GM04503 (cell line): ENCODE results near the gene NCAPD2.
"Not testable (repeated sequence)": the region's sequence is repeated elsewhere in the genome, so short reads cannot be mapped to it uniquely, and the experiment has no call there.

Experiments used
- DNase-seq: peaks from one replicate; pipeline ENCODE4 v3.0.0-alpha.2; 2012; ENCODE audit warnings: low read depth

The NCAPD2 gene

DNA sequence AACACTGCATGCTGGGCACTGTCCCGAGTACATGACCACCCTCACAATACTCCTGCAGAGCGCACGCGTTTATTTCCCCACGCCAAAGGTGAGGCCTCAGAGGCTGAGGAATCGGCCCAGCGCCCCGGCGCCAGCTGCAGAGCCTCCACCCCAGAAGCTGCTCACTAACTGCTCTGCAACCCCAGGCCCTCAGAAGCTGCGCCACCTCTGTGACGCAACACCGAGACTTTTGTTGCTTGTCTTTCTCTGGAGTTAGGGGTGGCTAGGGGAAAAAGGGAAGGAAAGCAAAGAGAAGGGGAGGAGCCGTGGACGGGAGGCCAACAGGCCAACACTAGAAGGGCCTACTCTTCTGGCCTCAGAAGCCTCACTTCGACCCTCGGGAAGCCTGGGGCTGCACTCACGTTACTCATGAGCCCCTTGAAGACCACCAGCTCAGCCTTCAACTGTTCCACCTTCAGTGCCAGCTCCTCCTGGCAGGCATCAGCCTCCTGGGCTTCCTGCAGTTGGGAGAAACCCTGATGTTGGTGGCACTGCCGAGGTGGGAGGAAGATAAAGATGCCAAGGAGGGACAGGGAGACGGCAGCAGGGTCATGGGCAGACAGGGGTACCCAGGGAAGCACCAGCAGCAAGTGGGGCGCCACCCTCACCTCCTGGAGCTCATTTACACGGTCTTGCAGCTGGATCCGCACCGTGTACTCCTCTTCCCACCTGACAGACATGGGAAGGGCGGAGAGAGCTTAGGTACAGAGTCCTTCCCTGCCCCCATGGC is 56.6 kb downstream of the NCAPD2 start:
- no peak for DNase-seq

GRCh38 chr12:6551063-6551461 is 57.2 kb downstream of the NCAPD2 start:
- DNase-seq = no peak

DNA sequence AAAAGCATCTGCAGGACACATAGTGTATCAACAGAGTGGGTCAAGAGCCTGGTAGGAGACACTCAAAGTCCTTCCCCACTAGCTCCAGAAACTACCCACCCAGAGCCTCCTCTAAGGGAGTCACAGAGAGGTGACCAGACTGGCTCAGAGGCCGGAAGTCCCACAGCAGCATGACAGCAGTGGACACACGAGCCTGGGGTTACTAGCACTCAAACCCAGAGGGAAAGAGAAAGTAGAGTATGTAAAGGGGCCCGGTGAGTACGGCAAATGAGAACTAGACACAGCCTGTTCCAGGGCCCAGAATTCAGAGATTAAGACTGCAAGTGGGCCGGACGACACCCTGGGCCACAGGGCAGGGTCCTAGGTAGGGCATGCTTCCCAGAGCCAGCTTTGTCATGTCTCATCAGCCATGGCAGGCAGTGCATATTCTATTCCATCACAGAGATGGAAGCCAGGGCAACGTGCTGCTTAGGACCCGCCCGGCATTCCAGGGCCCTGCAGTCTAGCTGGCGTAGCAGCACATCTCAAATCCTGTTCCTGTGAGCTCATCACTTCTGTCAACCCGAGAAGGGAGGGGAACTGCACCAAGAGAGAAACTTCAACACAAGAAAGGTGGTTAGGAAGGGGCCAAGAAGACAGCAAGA is 57.7 kb downstream of the NCAPD2 start:
- no peak for DNase-seq

DNA sequence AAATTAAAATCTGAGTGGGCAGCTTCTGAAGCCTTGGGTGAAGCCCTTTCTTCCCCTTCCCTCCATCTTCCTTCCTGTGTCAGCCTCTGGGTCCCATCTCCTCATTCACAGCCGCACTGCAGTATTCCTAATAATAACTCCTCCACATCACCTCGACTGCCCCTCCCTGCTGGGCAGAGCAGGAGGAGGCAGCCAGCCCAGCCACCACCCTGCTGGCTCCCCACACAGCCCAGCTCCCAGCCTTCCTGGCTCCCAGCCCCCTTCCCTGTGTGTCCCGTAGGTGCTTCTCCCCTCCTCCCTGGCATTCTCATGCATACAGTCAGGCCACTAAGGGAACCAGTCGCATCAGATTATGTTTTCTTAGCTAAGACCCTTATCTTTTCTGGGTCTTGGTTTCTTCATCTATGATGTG is 58.2 kb downstream of the NCAPD2 start:
- no peak for DNase-seq

GRCh38 chr12:6553051-6553868 is 59.4 kb downstream of the NCAPD2 start:
- peak; percentile 97 for DNase-seq

DNA sequence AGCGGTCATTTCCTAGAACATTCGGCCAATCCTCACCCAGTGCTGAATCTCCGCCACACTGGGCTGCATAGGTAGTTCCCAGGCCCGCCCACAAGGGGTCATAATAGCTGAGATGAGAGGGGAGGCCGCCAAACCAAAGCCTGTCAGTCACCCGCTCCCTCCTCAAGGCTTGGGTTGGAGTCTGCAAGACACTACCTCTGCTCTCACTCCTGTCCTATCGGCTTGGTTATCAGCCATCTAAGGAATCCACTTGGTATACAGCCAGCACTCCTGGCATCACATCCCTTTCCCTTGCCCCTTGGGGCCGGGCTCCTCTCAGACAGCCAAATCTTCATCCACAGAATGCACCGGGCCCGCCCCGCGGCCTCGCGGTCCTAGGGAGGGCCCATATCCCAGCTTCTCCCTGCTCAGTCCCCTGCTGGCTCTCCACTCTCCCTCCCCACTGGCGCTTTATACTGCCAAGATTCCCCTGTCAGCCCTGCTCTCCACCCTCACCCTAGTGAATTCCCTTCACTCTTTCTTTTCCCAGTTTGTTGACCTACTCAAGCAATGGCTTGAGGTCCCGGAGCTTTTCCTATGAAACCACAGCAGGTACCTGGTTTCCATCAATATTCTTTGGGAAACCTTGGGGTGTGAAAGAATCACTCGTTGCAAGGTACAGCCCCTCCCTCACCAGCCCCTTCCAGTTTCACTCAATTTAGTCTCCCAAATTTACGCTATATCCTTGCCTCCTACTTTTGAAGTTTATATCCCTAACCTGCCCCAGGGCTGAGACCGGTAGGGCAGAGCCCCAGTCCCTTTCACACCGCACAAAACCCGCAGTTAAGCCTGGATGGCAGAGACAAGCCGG is 60.5 kb downstream of the NCAPD2 start:
- DNase-seq = no peak

DNA sequence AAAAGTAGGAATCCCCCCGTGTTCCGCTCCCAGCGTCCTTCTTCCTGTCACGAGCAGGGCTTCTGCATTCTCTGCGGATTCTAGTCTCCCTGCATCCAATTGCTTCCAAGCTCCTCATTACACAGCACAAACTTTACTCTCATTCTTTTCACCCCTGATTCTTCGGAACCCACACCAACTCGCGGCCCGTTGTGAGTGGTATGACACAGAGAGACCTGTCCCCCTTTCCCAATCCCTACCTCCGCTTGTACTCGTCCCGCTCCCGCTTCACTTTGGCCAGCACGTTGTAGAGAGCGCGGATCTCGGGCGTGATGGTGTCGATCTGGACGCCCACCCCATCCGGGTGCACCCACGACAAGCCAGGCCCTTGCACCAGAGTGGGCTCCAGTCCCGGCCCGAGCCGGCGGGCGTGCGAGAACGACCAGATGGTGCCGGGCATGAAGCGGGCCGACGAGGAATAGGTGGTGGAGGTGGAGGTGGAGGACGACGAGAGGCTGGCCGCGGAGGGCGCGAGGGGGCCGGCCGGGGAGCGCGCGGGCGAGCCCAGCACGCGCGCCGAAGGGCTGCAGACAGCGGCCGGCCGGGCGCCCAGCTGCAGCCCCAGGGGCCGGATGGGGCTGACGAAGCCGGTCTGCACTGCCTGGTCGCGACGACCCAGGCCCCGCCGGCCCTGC is 61.3 kb downstream of the NCAPD2 start:
- DNase-seq = no peak

GRCh38 chr12:6556496-6556817 is 62.6 kb downstream of the NCAPD2 start:
- DNase-seq = not testable (repeated sequence)

- DNase-seq = no peak
Measured at GRCh38 chr12:6556857-6557256, 63.0 kb downstream of the NCAPD2 start.

DNA sequence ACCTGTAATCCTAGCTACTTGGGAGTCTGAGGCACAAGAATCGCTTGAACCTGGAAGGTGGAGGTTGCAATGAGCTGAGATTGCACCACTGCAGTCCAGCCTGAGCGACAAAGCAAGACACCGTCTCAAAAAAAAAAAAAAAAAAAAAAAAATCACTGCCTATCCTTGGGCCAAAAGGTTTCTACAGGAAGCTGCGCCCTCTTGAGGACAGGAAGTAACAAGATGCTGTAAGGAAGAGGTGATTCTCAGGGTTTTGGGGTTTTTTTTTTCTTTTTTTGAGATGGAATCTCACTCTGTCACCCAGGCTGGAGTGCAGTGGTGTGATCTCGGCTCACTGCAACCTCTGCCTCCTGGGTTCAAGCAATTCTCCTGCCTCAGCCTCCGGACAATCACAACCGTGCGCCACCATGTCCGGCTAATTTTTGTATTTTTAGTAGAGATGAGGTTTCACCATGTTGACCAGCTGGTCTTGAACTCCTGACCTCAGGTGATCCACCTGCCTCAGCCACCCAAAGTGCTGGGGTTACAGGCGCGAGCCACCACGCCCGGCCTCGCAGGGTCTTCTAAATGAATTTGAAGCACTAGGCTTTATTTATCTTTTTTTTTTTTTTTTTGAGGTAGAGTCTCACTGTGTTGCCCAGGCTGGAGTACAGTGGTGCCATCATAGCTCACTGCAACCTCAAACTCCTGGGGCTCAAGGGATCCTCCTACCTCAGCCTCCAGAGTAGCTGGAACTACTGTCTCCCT is 64.3 kb downstream of the NCAPD2 start:
- DNase-seq = not testable (repeated sequence)

- DNase-seq = no peak
Measured at GRCh38 chr12:6559500-6559899, 65.6 kb downstream of the NCAPD2 start.

DNA sequence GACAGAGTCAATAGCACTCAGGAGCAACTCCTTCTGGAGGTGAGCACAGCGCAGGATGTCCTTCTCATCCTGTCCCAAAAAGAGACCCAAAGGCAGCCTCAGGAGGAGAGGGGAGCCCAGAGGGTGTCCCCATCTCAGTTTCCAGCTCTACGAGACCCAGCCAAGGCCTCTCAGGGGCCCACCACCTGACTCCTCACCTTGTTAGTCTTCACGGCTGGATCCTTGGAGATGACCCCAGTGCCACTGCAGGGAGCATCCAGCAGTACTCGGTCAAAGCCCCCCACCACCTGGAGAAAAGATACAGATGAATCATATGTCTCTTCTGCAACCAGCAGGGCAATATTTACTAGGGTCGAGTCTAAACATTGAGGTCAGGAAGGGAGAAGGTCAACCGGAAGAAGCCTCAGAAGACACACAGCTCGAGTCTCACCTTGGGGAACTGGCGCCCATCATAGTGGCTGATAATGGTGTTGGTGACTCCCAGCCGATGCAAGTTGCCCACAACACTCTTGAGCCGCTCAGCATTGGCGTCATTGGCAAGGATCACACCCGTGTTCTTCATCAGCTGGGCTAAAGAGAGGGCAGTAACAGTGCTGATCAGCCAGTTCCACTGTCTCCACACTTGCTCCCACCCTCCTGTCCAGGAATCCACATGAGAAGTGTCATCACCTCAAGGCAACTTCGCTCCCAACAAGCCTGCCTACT is 66.8 kb downstream of the NCAPD2 start:
- no peak for DNase-seq

- DNase-seq = no peak
Measured at GRCh38 chr12:6562881-6563280, 69.0 kb downstream of the NCAPD2 start.

DNA sequence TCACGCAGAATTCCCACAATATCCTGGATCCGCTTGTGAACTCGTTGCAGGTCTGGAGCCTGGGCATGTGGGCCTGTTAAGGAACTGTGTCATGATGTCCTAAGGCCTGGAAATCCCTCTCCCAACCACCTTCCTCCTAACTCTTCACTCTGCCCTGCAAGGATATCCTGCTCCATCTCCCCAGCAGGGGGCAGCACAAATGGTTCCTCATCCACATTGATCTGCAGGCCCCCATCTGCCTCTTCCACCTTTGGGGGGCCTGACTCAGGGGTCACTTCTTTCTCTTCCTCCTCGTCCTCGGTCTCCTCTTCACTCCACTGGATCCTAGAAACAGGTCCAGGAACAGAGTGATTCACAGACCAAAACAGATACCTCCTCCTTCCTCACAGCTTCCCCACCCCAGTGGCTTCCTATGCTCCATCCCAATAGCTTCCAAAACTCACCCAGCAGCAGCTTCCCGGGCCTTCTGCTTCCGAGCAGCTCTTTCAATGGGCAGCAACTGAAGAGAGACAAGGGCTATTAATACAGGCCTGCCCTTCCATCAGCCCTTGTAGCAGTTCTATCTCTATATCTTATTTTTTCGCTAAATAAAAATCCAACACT is 69.6 kb downstream of the NCAPD2 start:
- DNase-seq = no peak

DNA sequence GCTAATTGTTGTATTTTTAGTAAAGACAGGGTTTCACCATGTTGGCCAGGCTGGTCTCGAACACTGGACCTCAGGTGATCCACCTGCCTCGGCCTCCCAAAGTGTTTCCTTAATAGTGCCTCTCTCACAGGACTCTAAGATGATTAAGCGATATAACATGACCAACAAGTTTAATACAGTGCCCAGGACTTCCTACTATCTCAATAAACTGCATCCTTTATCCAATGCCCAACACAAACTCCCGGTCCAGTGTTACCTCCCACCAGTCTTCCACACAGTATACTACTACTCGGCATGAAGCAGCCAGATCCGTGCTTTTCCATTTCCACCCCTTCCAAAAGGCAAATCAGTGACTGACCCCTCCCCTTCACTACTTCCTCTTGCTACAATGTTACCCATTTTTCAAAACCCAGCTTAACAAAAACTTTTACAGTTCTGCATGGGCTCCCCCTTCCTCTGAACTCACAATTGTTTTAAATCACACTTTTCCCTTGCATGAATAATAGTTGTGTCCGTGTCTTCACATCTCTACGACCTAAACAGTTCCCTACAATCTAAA is 73.3 kb downstream of the NCAPD2 start:
- no peak for DNase-seq

- DNase-seq = no peak
Measured at GRCh38 chr12:6569312-6569711, 75.4 kb downstream of the NCAPD2 start.

- DNase-seq = no peak
Measured at GRCh38 chr12:6569786-6570185, 75.9 kb downstream of the NCAPD2 start.

DNA sequence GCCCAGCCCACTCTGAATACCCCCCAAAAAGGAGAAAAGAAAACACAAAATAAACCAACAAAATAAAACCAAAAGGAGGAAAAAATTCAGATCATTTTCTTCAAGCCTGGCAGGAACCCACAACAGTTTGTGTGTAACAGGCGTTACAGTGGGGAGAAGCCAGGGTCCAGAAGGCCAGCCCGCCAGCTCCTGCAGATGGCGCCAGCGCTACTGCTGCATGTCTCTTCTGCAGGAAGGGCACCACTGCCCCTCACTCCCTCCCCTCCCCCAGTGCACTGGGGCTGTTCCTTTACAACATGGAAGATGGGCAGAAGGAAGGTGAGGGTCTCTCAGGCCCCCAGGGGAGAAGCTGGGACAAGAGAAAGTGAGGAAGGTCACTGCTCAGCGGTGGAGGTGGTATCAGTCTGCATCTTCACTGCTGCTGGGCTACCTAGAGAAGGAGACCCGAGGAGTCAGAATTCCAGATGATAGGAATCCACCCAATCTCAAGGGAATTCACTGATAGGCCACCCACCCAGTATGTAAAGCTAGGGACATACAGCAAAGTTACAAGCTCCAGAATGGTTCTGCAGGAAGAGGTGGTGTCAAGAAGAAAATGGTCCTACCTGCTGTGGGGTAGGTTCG is 76.5 kb downstream of the NCAPD2 start:
- no peak for DNase-seq

GRCh38 chr12:6573001-6573400 is 79.1 kb downstream of the NCAPD2 start:
- DNase-seq = no peak
